ENCODE results near the gene FBXO44. TPM values are rescaled to one million over a fixed set of nuclear protein-coding genes. Genes with fewer than 3 reads are reported as not detected.
"Not testable (repeated sequence)": the region's sequence is repeated elsewhere in the genome, so short reads cannot be mapped to it uniquely, and the experiment has no call there.

FBXO44 gene, protein sequence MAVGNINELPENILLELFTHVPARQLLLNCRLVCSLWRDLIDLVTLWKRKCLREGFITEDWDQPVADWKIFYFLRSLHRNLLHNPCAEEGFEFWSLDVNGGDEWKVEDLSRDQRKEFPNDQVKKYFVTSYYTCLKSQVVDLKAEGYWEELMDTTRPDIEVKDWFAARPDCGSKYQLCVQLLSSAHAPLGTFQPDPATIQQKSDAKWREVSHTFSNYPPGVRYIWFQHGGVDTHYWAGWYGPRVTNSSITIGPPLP
- 100 to 1,000 TPM in 1 of 6 donors, 10 to 100 TPM in 5; 14.7 to 114 (median 18.0) TPM for total RNA-seq

DNA sequence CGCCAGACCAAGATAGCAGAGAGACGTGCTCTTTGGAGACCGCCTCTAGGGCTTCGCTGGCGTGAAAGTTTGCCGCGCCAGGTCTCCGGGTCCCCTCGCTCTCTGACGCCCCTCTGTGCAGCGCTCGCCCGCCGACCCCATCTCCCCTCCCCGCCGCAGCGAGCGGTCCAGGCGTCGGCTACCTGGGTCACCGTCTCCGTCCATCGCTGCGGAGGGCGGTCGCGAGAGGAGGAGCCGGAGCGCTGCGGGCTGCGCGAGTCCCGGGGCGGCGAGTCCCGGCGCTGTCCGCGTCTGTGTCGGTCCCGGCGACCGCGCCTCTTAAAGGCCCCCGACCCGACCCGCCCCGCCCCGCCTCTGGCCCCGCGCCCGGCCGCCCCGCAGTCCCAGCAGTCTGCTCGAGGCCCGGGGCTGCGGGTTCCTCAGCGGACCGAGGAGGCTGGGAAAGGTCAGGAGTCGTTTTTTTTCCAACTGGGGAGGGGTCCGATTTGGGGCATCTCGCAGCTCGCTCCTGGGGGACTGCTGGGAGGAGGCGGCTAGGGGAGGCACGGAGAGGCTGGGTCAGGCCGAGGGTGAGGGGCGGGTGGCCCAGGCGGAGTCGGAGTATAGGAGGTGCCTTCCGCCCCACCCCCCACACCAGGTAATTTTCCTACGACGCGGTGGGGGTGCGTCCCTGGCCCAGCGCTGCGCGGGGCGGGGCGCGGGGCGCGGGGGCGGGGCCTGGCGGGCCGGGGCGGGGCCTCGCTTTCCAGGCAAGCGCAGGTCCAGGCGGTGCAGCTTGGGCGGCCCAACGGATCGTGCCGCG is at the start of gene FBXO44, which contains the start of gene FBXO2:
TSS of gene FBXO44 (plus strand) at position 741 of the 802 bp plus-strand sequence. CDS start 959 bp downstream, outside the sequence.
TSS of gene FBXO2 (minus strand) at position 293 of the 802 bp plus-strand sequence. CDS start at position 204, 89 bp downstream.
- H3K9me3 ChIP-seq = no peaks in the 10 kb centered on the region
- DNase-seq = peak; percentile 70 to 94
- peaks cover 0 to under 1% (median 0%) of the 10 kb centered on the region in 4 donors for H3K36me3 ChIP-seq
- ATAC-seq (ENCODE audit: low FRiP score in 2 of 2) = peak; percentile 74 to 79
- H3K4me3 ChIP-seq = peak within 1 kb of the TSS; percentile 51 to 87 (median 72)
- H3K27ac ChIP-seq = peak within 1 kb of the TSS in 3 of 4 donors; percentile 69 to 74 (median 73)
- H3K4me1 ChIP-seq = peaks cover 35 to 44% (median 37%) of the 10 kb centered on the region in 4 donors
- 0 to 8% methylated on average over 5 to 18 of the region's 94 CpGs for WGBS, 2 donors
- TF ChIP-seq POLR2A (IDR thresholded peaks at IDR 0.05) (peak in 1 of 4 donors; percentile 37), EP300 (IDR thresholded peaks at IDR 0.05) (no peak), POLR2AphosphoS5 (IDR thresholded peaks at IDR 0.05) (no peak)
- TF ChIP-seq, protein P1, sequence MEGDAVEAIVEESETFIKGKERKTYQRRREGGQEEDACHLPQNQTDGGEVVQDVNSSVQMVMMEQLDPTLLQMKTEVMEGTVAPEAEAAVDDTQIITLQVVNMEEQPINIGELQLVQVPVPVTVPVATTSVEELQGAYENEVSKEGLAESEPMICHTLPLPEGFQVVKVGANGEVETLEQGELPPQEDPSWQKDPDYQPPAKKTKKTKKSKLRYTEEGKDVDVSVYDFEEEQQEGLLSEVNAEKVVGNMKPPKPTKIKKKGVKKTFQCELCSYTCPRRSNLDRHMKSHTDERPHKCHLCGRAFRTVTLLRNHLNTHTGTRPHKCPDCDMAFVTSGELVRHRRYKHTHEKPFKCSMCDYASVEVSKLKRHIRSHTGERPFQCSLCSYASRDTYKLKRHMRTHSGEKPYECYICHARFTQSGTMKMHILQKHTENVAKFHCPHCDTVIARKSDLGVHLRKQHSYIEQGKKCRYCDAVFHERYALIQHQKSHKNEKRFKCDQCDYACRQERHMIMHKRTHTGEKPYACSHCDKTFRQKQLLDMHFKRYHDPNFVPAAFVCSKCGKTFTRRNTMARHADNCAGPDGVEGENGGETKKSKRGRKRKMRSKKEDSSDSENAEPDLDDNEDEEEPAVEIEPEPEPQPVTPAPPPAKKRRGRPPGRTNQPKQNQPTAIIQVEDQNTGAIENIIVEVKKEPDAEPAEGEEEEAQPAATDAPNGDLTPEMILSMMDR (IDR thresholded peaks at IDR 0.05) = peak in 1 of 6 experiments; percentile 3
- H3K27me3 ChIP-seq = peaks cover 0 to 10% (median 2%) of the 10 kb centered on the region in 4 donors

DNA sequence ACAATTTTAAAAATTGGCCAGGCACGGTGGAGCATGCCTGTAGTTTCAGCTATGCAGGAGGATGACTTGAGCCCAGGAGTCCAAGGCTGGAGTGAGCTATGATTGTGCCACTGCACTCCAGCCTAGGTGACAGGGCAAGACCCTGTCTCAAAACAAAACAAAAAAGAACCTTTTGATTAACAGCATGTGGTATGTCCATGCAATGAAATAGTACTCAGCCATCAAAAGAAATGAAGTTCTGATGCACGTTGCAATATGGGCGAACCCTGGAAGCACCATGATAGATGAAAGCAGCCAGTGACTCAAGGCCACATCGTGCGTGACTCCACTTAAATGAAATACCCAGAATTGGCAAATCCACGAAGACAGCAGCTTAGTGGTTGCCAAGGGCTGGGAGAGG is 47.9 kb upstream of the FBXO44 start:
- no peak overlapping the region for H3K4me3 ChIP-seq
- H3K27ac ChIP-seq = no peak overlapping the region
- no peaks in the 10 kb centered on the region for H3K36me3 ChIP-seq
- TF ChIP-seq POLR2A (IDR thresholded peaks at IDR 0.05) (no peak), EP300 (IDR thresholded peaks at IDR 0.05) (no peak)
- no peak for DNase-seq
- H3K4me1 ChIP-seq = no peaks in the 10 kb centered on the region
- H3K27me3 ChIP-seq = no peaks in the 10 kb centered on the region
- H3K9me3 ChIP-seq = no peaks in the 10 kb centered on the region
- no peak for ATAC-seq (ENCODE audit: low FRiP score in 2 of 2)
- 92 to 96% methylated on average over 6 of the region's 6 CpGs for WGBS, 2 donors

DNA sequence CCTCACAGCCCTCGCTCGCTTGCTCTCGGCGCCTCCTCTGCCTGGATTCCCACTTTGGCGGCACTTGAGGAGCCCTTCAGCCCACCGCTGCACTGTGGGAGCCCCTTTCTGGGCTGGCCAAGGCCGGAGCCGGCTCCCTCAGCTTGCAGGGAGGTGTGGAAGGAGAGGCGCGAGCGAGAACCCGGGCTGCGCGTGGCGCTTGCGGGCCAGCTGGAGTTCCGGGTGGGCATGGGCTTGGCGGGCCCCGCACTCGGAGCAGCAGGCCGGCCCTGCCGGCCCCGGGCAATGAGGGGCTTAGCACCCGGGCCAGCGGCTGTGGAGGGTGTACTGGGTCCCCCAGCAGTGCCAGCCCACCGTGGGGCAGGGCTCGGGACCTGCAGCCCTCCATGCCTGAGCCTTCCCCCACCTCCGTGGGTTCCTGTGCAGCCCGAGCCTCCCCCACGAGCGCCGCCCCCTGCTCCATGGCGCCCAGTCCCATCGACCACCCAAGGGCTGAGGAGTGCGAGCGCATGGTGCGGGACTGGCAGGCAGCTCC is 46.0 kb upstream of the FBXO44 start:
- WGBS, 2 donors = 97% methylated on average over 30 of the region's 37 CpGs; no CpG with 5 or more reads in 1 of the 2 donors
- H3K36me3 ChIP-seq; H3K4me1 ChIP-seq; H3K4me3 ChIP-seq; H3K27me3 ChIP-seq; H3K9me3 ChIP-seq; H3K27ac ChIP-seq; ATAC-seq (ENCODE audit: low FRiP score in 2 of 2): not testable (repeated sequence)
- peak in 1 of 2 donors; percentile 69 for DNase-seq

DNA sequence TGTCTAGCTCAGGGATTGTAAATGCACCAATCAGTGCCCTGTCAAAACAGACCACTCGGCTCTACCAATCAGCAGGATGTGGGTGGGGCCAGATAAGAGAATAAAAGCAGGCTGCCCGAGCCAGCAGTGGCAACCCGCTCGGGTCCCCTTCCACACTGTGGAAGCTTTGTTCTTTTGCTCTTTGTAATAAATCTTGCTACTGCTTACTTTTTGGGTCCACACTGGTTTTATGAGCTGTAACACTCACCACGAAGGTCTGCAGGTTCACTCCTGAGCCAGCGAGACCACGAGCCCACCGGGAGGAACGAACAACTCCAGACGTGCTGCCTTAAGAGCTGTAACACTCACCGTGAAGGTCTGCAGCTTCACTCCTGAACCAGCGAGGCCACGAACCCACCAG is 45.3 kb upstream of the FBXO44 start:
- H3K27ac ChIP-seq; H3K27me3 ChIP-seq; ATAC-seq (ENCODE audit: low FRiP score in 2 of 2); H3K4me3 ChIP-seq; DNase-seq; H3K36me3 ChIP-seq; H3K4me1 ChIP-seq; H3K9me3 ChIP-seq: not testable (repeated sequence)
- WGBS, 2 donors = 82 to 85% methylated on average over 11 of the region's 13 CpGs

DNA sequence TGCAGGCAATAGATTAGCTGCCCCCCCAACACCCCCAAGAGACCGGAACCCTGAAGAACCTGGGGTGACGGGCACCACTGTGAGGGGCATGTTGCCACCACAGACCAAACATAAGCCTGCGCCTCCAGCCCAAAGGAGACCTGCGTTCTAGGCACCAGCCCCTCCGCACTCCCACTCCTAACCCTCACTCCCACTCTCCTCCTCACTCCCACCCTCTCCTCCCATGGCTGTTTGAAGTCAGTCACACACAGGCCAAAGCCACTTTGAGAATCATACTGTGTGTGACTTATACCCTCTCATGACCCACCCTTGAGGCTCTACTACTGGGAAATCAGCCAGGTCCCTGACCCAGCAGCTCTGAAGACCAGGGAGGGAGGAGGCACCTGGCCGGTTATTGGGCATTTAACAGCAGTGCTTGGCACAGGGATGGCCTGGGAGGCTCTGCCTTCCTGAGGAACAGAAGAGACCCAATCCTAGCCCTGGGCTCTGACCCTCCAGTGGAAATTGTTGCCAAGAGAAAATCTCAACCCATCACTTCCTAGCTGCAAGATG is 44.0 kb upstream of the FBXO44 start:
- 56 to 67% methylated on average over 5 to 6 of the region's 6 CpGs for WGBS, 2 donors
- H3K4me1 ChIP-seq = no peaks in the 10 kb centered on the region
- TF ChIP-seq, protein P1 (IDR thresholded peaks at IDR 0.05) = no peak
- no peak for TF ChIP-seq POLR2A (IDR thresholded peaks at IDR 0.05)
- TF ChIP-seq POLR2AphosphoS5 (IDR thresholded peaks at IDR 0.05) = no peak
- no peak for TF ChIP-seq EP300 (IDR thresholded peaks at IDR 0.05)
- no peaks in the 10 kb centered on the region for H3K27me3 ChIP-seq
- DNase-seq (no peak), ATAC-seq (ENCODE audit: low FRiP score in 2 of 2) (no peak)
- H3K4me3 ChIP-seq = no peak overlapping the region
- H3K27ac ChIP-seq = no peak overlapping the region
- H3K36me3 ChIP-seq = no peaks in the 10 kb centered on the region
- no peaks in the 10 kb centered on the region for H3K9me3 ChIP-seq

Data from upper lobe of left lung (tissue), 6 donors.